Measurements from ENCODE around the gene ACOXL.

The ACOXL gene

DNA sequence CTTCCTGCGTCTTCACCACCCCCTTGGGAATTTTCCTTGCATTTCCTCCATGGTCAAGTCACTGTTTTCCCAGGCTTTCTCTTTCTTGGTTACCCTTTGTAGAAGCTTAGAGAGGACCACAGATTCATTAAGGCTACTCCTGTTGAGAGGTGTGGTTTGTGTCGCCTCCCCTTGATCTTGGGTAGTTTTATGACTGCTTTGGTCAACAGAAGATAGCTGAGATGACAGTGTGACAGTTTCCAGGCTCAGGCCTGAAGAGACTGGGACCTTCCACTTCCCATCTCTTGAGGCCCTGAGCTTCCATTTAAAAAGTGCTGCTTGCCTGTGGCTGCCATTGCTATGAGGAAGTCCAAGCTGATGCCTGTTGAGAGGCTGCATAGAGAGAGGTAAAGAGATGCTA is 5.4 kb downstream of the ACOXL start:
- peaks cover 91% of the 10 kb centered on the region for H3K27me3 Mint-ChIP-seq
- no peak for ATAC-seq
- no peak overlapping the region for H3K27ac Mint-ChIP-seq
- H3K36me3 Mint-ChIP-seq: peaks cover 7% of the 10 kb centered on the region
- H3K4me3 Mint-ChIP-seq: no peak overlapping the region
- H3K4me1 Mint-ChIP-seq: peaks cover 15% of the 10 kb centered on the region
- peaks cover 12% of the 10 kb centered on the region for H3K9me3 Mint-ChIP-seq

DNA sequence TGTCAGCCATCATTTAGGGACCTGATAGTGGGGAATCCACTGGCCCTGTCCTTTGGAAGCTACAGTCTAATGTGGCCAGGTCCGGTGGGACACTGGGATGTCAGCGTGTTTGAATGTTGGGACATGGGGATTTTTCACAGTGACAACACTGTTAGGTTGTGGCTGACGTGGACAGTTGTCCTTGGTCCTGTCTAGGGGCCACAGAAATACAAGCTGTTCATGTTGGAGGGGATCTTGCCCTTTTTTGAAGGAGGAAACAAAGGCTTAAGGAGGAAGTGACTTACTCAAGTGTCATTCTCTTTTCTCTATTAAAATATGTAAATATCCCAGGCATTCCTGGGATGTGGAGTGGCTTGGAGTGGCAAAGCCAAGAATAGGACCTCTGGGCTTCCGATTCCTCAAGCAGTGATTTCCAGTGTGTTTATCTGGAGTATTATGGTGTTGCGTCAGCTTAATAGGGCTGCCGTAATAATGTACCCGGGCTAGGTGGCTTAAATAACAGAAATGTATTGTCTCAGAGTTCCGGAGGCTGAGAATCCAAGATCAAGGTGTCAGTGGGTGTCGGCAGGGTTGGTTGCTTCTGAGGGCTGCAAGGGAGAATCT is 8.5 kb downstream of the ACOXL start:
- H3K27me3 Mint-ChIP-seq: peaks cover 93% of the 10 kb centered on the region
- H3K36me3 Mint-ChIP-seq: peaks cover 7% of the 10 kb centered on the region
- peaks cover 12% of the 10 kb centered on the region for H3K9me3 Mint-ChIP-seq
- no peak for ATAC-seq
- no peak overlapping the region for H3K27ac Mint-ChIP-seq
- H3K4me1 Mint-ChIP-seq: peaks cover 7% of the 10 kb centered on the region
- H3K4me3 Mint-ChIP-seq: no peak overlapping the region

DNA sequence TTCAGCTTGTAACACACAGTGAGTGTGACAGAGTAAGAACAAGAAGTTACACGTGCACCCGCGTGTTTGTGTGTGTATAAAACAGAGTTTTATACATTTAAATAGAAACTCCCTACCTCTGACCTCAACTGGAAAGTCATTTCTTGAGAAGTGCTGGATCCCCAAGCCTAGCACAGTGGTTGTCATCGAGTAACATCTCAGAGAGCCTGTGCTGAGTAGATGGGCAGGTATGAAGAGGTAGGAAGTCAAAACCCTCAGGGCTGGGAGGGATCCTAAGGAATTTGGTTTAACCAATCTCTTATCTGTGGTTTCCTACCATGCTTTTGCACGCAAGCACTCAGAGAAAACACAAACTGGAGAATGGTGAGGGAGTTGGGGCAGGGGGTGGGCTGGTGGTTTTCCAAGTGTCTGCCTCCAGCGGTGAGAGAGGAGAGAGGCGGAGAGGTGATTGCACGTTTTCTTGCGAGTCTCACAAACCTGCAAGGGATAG is 9.2 kb downstream of the ACOXL start:
- H3K9me3 Mint-ChIP-seq: peaks cover 12% of the 10 kb centered on the region
- no peak for ATAC-seq
- peaks cover 93% of the 10 kb centered on the region for H3K27me3 Mint-ChIP-seq
- H3K4me3 Mint-ChIP-seq: no peak overlapping the region
- peaks cover 7% of the 10 kb centered on the region for H3K36me3 Mint-ChIP-seq
- H3K4me1 Mint-ChIP-seq: peaks cover 7% of the 10 kb centered on the region
- no peak overlapping the region for H3K27ac Mint-ChIP-seq

DNA sequence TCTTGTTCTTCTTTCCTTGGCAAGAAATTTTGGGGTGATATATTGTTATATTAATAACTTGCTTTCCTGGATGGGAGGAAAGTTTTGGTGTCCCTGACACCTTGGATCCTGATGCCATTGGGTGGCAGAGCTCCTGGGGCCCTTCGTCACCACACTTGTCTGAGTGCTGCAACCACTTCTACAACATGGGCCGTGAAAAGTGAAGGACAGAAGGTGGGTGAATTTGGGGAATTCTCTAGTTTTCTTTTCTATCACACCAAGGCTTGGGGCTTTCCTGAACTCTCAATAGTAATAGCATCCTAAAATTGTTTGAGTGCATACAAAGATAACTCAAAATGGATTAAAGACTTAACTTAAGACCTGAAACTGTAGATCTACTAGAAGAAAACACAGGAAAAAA is 10.0 kb downstream of the ACOXL start:
- Mint-ChIP-seq H3K27me3 (peaks cover 89% of the 10 kb centered on the region), H3K36me3 (peaks cover 7% of the 10 kb centered on the region)

DNA sequence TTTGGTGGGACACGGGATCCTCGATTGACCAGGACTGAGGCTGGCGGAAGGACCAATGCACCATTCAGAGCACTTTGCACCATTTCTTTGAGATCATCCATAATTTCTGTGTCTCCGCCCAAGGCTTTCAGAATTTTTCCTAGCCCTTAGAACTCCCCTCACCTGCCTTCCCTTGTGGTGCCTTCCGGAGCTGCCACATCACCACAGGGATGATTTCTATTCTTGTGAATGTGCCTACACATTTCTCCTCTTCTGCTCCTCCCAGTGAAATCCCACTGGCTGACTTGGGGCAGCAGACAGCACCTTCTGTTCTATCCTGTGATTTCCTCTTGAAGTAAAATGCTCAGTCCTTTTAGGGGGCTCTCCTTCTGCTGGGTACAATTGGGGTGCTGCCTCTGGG is 11.2 kb downstream of the ACOXL start:
- no peak overlapping the region for H3K27ac Mint-ChIP-seq
- peaks cover 6% of the 10 kb centered on the region for H3K9me3 Mint-ChIP-seq
- H3K27me3 Mint-ChIP-seq: peaks cover 89% of the 10 kb centered on the region
- H3K4me3 Mint-ChIP-seq: no peak overlapping the region
- peaks cover 6% of the 10 kb centered on the region for H3K36me3 Mint-ChIP-seq
- peaks cover 17% of the 10 kb centered on the region for H3K4me1 Mint-ChIP-seq
- no peak for ATAC-seq

More for the DNA sequence above, 10.0 kb downstream of the ACOXL start:
- Mint-ChIP-seq H3K27ac (no peak overlapping the region), H3K4me1 (peaks cover 7% of the 10 kb centered on the region), H3K4me3 (no peak overlapping the region), H3K9me3 (peaks cover 8% of the 10 kb centered on the region)
- no peak for ATAC-seq

DNA sequence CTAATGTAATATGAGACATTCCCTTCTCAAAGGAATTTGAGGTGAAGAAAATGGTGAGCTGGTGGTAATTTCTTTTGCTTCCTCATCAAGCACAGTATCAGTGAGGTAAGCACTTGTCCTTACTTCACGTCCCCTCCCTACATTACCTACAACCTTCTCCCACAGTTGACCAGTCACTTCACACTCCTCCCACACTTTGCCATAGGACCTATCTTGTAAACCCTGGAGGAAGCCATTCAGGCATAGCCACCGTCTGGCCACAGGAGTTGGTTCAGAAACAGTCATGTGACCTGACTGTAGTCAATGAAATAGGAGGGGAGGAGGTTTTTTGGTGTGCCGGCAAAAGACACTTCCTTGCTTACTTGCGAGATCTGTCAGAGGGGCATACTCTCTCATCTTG is 12.1 kb downstream of the ACOXL start:
- no peak for ATAC-seq
- Mint-ChIP-seq H3K27me3 (peaks cover 82% of the 10 kb centered on the region), H3K27ac (no peak overlapping the region), H3K36me3 (no peaks in the 10 kb centered on the region), H3K4me3 (no peak overlapping the region), H3K4me1 (peaks cover 21% of the 10 kb centered on the region), H3K9me3 (no peaks in the 10 kb centered on the region)

DNA sequence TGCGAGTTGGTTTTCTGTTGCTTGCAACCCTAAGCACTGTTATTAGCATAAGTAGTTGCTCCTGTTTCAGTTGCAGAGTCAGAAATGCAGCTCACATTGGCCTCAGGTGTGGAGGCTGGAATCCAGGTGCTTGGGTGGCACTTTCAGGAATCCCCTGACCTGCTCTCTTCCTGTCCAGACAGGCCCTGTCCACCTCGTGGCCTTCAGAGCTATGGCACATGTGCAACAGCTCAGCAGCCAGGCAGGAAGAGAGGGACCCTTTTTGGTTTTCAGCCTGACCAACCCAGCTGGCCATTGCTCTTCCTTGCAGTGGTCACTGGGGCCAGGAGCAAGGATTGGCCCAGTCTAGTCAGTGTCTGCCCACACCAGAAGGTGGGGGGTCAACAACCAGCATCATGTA is 12.7 kb downstream of the ACOXL start:
- Mint-ChIP-seq H3K4me1 (peaks cover 21% of the 10 kb centered on the region), H3K9me3 (no peaks in the 10 kb centered on the region), H3K4me3 (no peak overlapping the region), H3K36me3 (no peaks in the 10 kb centered on the region), H3K27ac (no peak overlapping the region), H3K27me3 (peaks cover 79% of the 10 kb centered on the region)
- ATAC-seq: no peak

DNA sequence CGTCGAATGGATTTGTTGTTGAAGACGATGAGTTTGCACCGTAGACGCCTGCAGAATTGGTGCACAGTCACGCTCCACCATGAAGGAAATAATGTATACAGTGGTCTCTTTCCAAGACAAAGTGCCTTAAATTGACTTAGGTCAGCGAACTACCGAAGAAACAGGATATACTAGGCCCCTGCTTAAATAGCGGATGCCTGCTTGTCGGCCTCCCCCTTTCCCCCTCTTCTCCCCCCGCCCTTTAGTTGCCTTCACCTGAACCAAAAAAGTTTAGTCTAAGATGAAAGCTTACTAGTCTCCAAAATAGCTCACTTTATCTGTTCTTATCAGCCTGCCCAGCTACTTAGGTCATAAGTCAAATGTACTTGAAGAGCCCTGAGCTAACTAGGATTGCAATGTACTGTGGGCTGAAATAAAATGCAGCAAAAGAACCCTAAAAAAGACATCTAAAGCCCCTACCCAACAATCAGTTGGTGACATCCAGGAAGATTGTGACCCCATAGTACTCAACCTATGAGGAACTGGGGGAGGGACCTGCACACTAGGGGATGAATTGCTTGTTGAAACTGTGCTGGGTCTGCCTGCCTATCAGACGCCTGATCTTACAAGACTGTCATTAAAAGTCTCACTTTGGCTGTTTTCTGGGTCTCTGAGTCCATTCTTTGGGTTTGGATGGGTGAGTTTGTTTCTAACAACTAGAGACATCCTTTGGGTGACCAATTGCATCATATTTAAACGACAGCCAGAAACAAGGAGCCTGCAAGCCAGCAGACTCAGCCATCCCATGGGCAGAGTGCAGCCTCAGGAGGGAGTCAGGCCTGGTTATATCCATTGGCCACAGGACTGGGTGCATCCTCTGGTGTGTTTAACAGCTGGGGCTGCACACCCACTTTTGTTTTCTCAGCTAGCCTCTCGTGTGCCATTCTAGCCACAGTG is 14.5 kb downstream of the ACOXL start:
- peaks cover 21% of the 10 kb centered on the region for H3K4me1 Mint-ChIP-seq
- no peaks in the 10 kb centered on the region for H3K36me3 Mint-ChIP-seq
- no peak for ATAC-seq
- no peak overlapping the region for H3K4me3 Mint-ChIP-seq
- H3K9me3 Mint-ChIP-seq: no peaks in the 10 kb centered on the region
- peaks cover 70% of the 10 kb centered on the region for H3K27me3 Mint-ChIP-seq
- no peak overlapping the region for H3K27ac Mint-ChIP-seq

DNA sequence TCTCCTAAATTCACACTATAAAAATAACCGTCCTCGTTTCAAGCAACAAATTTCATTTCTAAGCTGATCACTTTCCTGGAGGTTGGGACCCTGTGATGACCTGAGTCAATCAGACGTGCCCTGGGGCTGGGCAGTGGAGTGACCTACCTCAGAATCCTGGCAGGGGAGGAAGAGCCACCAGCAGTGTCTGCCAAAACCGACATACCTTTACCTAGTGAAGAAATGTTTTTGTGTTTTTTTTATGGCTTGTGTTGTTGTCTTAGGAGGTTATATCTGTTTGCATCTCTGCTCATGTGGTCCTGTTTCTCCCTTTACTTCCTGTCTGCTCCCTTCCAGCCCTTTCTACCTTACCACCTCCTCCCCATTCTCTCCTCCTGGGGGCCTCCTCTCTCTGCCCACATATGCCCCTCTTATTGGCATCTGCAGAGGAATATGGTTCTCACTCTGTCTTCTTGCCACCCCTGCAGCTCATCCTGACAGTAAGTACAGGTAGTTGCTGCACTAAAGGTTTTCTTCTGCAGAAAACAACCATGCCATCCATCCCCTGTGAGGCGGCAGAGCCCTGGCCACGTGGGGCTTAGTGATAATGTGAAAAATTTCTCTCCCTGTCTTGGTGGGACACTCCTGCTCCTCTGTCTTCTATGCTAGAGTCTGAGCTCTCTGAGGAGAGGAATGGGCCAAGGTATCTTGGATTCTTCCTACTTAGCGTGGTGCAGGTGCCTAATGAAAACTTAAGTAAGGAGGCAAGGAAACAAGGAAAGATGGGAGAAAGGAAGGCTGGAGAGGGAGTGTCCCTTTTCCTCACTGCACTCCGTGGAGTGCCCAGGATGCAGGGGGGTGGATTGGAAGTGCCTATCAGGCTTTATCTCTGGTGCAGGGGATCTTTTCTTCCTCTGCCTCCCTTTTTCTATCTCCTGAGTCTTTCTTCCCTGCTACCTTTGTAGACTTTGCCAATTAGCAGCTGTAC is 15.4 kb downstream of the ACOXL start:
- Mint-ChIP-seq H3K4me1 (peaks cover 15% of the 10 kb centered on the region), H3K27me3 (peaks cover 66% of the 10 kb centered on the region)

DNA sequence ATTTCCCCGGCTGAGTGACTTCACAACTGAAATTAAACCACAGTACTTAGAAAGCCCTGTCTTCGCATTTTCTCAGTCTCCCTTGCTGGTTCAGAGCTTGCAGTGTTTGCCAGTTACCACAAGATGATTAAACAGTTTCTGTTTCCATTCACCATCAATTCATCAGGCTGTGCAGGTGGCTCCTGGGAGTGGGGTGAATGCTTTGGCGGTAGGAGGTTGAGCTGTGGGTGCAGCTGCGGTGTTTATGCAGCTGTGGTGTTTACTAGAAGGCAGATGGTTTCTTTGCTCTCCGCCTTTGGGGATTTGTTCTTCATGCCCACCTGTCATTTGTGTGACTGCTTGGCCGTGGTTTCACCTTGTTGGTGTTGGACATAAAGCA is 16.1 kb downstream of the ACOXL start:
- H3K27ac Mint-ChIP-seq: no peak overlapping the region
- H3K4me1 Mint-ChIP-seq: peaks cover 14% of the 10 kb centered on the region
- H3K36me3 Mint-ChIP-seq: no peaks in the 10 kb centered on the region
- peak; percentile 94 for ATAC-seq
- no peaks in the 10 kb centered on the region for H3K9me3 Mint-ChIP-seq
- no peak overlapping the region for H3K4me3 Mint-ChIP-seq
- peaks cover 66% of the 10 kb centered on the region for H3K27me3 Mint-ChIP-seq

More for the DNA sequence above, 15.4 kb downstream of the ACOXL start:
- Mint-ChIP-seq H3K4me3 (no peak overlapping the region), H3K27ac (no peak overlapping the region), H3K36me3 (no peaks in the 10 kb centered on the region), H3K9me3 (no peaks in the 10 kb centered on the region)
- ATAC-seq: no peak

DNA sequence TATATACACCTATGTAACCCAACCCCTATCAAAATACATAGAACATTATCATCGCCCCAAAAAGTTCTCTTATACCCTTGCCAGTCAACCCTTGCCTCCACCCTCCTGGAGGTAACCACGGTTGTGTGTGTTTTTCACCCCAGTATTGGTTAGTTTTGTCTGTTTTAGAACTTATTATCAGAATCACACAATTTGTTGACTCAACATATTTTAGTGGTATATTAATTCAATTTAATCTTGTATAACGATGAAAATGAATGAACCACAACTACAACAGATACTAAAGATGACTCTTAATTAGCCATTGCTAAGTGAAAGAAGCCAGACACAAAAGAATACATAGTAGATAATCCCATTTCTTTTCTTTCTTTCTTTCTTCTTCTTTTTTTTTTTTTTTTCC is 19.3 kb downstream of the ACOXL start:
- Mint-ChIP-seq H3K4me3 (no peak overlapping the region), H3K27ac (no peak overlapping the region), H3K4me1 (peaks cover 14% of the 10 kb centered on the region), H3K9me3 (no peaks in the 10 kb centered on the region), H3K27me3 (peaks cover 38% of the 10 kb centered on the region), H3K36me3 (no peaks in the 10 kb centered on the region)
- ATAC-seq: no peak

DNA sequence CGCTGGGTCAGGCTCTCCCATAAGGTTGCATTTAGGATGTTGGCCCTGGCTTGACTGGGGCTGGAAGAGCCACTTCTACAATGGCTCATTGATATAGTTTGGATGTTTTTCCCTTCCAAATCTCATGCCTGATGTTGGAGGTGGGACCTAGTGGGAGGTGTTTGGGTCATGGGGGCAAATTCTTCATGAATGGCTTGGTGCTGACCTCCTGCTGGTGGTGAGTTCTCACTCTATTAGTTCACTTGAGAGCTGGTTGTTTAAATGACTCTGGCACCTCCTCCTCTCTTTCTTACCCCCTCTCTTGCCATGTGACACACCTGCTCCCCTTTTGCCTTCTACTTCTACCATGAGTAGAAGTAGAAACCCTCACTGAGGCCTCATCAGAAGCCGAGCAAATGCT is 20.5 kb downstream of the ACOXL start:
- Mint-ChIP-seq H3K27ac (no peak overlapping the region), H3K4me1 (peaks cover 11% of the 10 kb centered on the region), H3K27me3 (peaks cover 41% of the 10 kb centered on the region), H3K36me3 (no peaks in the 10 kb centered on the region), H3K9me3 (no peaks in the 10 kb centered on the region), H3K4me3 (no peak overlapping the region)
- ATAC-seq: no peak

DNA sequence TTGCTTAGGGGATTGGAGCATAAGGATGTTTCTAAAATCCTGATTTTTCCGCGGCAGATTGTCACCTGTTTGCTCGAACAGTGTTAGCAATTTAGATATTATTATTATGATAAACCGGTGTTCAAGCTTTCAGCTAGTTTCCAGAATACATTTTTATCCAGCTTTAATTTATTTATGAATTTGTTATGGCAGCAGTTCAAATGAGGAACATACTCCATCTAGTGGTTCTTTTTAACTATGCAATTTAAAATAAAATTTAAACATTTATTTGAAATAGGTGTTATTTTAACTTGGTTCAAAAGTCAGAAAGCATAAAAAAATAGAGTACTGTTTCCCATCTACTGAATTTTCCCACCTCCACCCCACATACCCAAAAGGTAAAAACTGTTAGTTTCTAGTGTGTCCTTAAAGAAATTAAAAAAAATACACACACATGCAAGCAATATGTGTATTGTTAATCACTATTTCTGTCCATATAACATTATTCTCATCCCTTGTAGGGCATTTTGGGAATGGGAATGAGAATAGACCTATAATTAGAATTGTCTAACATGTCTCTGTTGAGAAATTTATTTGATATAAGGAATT is 23.2 kb downstream of the ACOXL start:
- H3K27ac Mint-ChIP-seq: no peak overlapping the region
- H3K4me1 Mint-ChIP-seq: no peaks in the 10 kb centered on the region
- peaks cover 43% of the 10 kb centered on the region for H3K27me3 Mint-ChIP-seq
- H3K9me3 Mint-ChIP-seq: peaks cover 7% of the 10 kb centered on the region
- ATAC-seq: no peak
- no peak overlapping the region for H3K4me3 Mint-ChIP-seq
- no peaks in the 10 kb centered on the region for H3K36me3 Mint-ChIP-seq

DNA sequence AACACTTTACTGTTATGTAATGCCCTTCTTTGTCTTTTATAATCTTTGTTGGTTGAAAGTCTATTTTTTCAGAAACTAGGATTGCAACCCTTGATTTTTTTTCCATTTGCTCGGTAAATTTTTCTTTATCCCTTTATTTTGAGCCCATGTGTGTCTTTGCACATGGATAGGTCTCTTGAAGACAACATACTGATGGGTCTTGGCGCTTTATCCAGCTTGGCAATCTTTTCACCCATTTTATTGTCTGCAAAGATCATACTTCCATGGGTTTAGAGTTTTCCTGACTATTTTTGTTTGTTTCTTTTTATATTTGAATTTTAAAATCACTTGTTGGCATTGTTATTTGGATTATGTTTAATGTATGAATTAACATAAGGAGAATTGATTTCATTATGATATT is 27.0 kb downstream of the ACOXL start:
- ATAC-seq: no peak
- no peaks in the 10 kb centered on the region for H3K4me1 Mint-ChIP-seq
- no peak overlapping the region for H3K4me3 Mint-ChIP-seq
- peaks cover 6% of the 10 kb centered on the region for H3K36me3 Mint-ChIP-seq
- peaks cover 13% of the 10 kb centered on the region for H3K9me3 Mint-ChIP-seq
- H3K27ac Mint-ChIP-seq: no peak overlapping the region
- peaks cover 54% of the 10 kb centered on the region for H3K27me3 Mint-ChIP-seq

DNA sequence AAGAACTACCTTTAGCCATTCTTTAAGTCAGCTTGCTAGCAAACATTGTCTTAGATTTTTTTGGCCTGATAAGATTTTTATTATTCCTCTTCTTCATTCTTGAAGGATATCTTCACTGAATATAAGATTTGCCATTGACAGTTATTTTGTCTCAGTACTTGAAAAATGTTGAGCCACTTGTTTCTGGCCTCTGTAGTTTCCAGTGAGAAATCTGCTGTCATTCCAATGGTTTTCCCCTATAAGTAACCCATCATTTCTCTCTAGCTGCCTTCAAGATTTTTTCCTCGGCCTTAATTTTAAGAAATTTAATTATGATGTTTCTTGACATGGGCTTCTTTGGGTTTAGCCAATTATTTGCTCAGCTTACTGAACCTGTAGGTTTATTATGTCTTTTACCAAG is 32.6 kb downstream of the ACOXL start:
- Mint-ChIP-seq H3K36me3 (peaks cover 6% of the 10 kb centered on the region), H3K27ac (no peak overlapping the region), H3K27me3 (peaks cover 58% of the 10 kb centered on the region), H3K4me1 (no peaks in the 10 kb centered on the region), H3K4me3 (no peak overlapping the region), H3K9me3 (peaks cover 6% of the 10 kb centered on the region)
- no peak for ATAC-seq
